Measurements from ENCODE around the gene MINDY2. TPM values are rescaled to one million over a fixed set of nuclear protein-coding genes. Genes with fewer than 3 reads are reported as not detected.

Gene MINDY2
- total and polyA plus RNA-seq, 2 of the 8 experiments (the other 6 are each of a cell fraction or from before 2014, with no cell fraction given), result 3.1 to 25.7 TPM

DNA sequence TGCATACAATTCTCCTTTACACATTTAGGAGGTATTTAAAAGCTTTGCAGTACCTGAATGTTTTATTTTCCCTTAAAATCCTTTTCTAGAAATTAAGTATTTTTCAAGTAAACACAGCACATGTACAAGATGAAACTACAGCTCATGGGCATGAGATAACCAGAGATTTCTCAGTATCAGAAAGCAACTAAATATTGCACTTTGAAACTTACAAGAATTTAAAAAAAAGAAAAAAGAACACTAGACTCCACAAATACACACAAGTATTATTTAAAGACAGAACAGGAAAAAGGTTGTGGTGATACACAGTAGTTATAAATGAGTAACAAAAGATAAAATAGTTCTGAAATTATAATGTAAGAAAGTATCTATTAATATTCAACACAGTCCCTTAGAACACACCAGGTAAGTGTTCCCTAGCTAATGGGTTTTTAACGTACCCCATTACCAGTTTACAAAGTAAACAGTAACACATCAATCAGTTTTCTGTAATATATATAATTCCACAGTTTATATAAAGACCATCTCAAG, 127.1 kb downstream of the MINDY2 start (continued):
- TF ChIP-seq RXRA (IDR thresholded peaks at IDR 0.05; ENCODE audit: insufficient read depth, low read depth, low read length), result no peak

All from H1 (cell line).